Breast epithelium (tissue), 3 donors: ENCODE measurements around the gene ABCA1.

Experiments
- POLR2AphosphoS5 ChIP-seq, 3 donors: sonication (generic); formaldehyde crosslinking; IDR thresholded peaks; one replicate each; pipeline ENCODE4 v1.6.1; 2017; ENCODE audit warnings: antibody characterized with exemption in 3 of 3
- TF ChIP-seq, protein P1 (sequence below), 3 donors: fragments of 450-650 bp; IDR thresholded peaks; one replicate each; pipeline ENCODE4 v1.5.1; 2016 to 2017; ENCODE audit warnings: antibody characterized with exemption in 3 of 3, mild to moderate bottlenecking in 3 of 3, moderate library complexity in 3 of 3

DNA sequence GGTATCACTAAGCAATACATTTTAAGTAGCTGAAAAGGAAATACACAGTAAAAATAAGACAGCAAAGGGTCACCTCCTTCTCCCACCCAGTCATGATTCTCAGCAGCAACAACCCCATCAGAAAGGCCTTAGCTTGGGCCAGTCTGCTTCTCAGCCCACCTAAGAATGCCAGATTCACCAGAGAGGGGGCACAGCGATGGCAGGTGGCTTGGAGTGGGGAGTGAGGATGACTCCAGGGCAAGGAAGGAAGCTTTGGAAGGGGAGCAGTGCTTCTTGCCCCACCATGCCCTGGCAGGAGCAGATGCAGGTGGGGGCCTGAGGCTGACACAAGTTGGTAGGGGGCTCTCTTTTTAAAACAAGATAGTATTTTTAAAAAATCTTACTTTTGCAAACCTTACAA lies 51.4 kb downstream of the ABCA1 start:
- TF ChIP-seq, protein P1, sequence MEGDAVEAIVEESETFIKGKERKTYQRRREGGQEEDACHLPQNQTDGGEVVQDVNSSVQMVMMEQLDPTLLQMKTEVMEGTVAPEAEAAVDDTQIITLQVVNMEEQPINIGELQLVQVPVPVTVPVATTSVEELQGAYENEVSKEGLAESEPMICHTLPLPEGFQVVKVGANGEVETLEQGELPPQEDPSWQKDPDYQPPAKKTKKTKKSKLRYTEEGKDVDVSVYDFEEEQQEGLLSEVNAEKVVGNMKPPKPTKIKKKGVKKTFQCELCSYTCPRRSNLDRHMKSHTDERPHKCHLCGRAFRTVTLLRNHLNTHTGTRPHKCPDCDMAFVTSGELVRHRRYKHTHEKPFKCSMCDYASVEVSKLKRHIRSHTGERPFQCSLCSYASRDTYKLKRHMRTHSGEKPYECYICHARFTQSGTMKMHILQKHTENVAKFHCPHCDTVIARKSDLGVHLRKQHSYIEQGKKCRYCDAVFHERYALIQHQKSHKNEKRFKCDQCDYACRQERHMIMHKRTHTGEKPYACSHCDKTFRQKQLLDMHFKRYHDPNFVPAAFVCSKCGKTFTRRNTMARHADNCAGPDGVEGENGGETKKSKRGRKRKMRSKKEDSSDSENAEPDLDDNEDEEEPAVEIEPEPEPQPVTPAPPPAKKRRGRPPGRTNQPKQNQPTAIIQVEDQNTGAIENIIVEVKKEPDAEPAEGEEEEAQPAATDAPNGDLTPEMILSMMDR (IDR thresholded peaks at IDR 0.05) = no peak
- no peak for TF ChIP-seq POLR2AphosphoS5 (IDR thresholded peaks at IDR 0.05)
